Measurements from ENCODE around the gene CYP26C1. TPM values are rescaled to one million over a fixed set of nuclear protein-coding genes. Genes with fewer than 3 reads are reported as not detected.

Gene CYP26C1
- total RNA-seq, 1 experiment from 2014 or later = 0.45 TPM

DNA sequence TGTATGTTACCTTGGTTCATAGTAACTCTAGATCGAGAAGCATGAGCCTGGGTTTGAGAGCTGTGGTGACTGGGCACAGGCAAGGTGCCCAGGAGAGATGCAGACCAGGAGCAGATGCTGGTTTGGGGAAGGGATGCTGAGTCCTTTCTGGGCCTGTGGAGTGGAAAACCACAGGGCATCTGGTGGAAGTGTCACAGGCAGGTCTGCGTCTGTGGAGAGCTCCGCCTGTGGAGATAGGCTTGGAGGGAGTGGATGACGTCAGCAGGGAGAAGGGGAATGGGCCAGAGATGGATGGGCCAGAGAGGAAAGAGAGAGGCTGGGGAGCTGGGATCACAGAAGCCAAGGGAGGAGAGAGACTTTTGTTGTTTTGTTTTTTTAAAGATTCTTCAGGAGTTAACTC lies 27.9 kb downstream of the CYP26C1 start:
- no peaks in the 10 kb centered on the region for H3K27me3 Mint-ChIP-seq (ENCODE audit: unreplicated experiment)
- no peak for DNase-seq
- intact Hi-C loops (cut with micrococcal nuclease; ENCODE audit: unreplicated experiment) = no loop called here
- H3K4me1 Mint-ChIP-seq (ENCODE audit: low read depth, unreplicated experiment) = no peaks in the 10 kb centered on the region
- BruUV-seq (replicated peaks) = no TSS peak
- H3K9me3 Mint-ChIP-seq (ENCODE audit: low read depth, unreplicated experiment) = no peaks in the 10 kb centered on the region
- TF ChIP-seq, protein P1, sequence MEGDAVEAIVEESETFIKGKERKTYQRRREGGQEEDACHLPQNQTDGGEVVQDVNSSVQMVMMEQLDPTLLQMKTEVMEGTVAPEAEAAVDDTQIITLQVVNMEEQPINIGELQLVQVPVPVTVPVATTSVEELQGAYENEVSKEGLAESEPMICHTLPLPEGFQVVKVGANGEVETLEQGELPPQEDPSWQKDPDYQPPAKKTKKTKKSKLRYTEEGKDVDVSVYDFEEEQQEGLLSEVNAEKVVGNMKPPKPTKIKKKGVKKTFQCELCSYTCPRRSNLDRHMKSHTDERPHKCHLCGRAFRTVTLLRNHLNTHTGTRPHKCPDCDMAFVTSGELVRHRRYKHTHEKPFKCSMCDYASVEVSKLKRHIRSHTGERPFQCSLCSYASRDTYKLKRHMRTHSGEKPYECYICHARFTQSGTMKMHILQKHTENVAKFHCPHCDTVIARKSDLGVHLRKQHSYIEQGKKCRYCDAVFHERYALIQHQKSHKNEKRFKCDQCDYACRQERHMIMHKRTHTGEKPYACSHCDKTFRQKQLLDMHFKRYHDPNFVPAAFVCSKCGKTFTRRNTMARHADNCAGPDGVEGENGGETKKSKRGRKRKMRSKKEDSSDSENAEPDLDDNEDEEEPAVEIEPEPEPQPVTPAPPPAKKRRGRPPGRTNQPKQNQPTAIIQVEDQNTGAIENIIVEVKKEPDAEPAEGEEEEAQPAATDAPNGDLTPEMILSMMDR (IDR thresholded peaks at IDR 0.05; ENCODE audit: unreplicated experiment) = no peak
- no peak overlapping the region for H3K27ac Mint-ChIP-seq (ENCODE audit: unreplicated experiment)
- H3K4me3 Mint-ChIP-seq (ENCODE audit: low read depth, unreplicated experiment) = no peak overlapping the region
- H3K36me3 Mint-ChIP-seq (ENCODE audit: insufficient read depth, unreplicated experiment) = no peaks in the 10 kb centered on the region
- CTCF ChIA-PET = no interaction called here

DNA sequence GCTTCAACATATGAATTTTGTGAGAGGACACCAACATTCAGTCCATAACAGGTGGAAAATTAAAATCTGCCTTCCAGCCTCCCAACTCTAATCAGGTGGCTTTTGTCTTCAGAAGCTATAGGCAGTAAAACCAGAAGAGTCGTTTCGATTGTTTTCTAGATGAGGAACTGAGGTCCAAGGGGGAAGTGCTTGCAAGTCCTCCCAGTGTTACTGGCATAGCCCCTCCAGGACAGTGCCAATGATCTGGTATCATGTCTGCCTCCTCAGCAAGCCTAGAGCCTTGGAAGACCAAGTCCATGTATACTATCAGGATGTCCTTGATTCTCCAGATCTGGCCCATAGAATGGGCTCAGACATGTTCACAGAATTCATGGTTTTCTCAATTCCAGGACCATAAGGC lies 30.0 kb downstream of the CYP26C1 start:
- intact Hi-C loops (cut with micrococcal nuclease; ENCODE audit: unreplicated experiment) = no loop called here
- CTCF ChIA-PET = interaction anchor here (0.6 kb wide), 1 partner anchor 642 kb away, joined by 3 read pairs; no protein-coding TSS in a partner anchor
- no peak for DNase-seq
- H3K27ac Mint-ChIP-seq (ENCODE audit: unreplicated experiment) = no peak overlapping the region
- no TSS peak for BruUV-seq (replicated peaks)
- no peaks in the 10 kb centered on the region for H3K27me3 Mint-ChIP-seq (ENCODE audit: unreplicated experiment)
- TF ChIP-seq, protein P1 (IDR thresholded peaks at IDR 0.05; ENCODE audit: unreplicated experiment) = no peak
- H3K4me1 Mint-ChIP-seq (ENCODE audit: low read depth, unreplicated experiment) = no peaks in the 10 kb centered on the region
- no peaks in the 10 kb centered on the region for H3K9me3 Mint-ChIP-seq (ENCODE audit: low read depth, unreplicated experiment)
- H3K36me3 Mint-ChIP-seq (ENCODE audit: insufficient read depth, unreplicated experiment) = no peaks in the 10 kb centered on the region
- H3K4me3 Mint-ChIP-seq (ENCODE audit: low read depth, unreplicated experiment) = no peak overlapping the region

DNA sequence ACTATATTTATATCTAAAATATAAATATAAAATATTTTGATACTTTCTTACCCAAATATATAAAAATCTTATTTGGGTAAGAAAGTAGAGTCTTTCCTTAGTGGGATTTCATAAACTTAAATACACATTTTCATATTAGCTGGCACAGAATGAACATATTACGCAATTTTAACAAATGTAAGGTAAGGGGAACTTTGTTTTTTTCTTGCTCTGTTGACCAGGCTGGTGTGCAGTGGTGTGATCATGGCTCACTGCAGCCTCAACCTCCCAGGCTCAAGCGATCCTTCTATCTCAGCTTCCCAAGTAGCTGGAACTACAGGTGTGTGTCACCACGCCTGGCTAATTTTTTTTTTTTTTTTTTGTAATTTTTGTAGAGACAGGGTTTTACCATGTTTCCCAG lies 31.4 kb downstream of the CYP26C1 start:
- CTCF ChIA-PET = interaction anchor here (0.7 kb wide), 1 partner anchor 28 kb away, joined by 3 read pairs; no protein-coding TSS in a partner anchor

DNA sequence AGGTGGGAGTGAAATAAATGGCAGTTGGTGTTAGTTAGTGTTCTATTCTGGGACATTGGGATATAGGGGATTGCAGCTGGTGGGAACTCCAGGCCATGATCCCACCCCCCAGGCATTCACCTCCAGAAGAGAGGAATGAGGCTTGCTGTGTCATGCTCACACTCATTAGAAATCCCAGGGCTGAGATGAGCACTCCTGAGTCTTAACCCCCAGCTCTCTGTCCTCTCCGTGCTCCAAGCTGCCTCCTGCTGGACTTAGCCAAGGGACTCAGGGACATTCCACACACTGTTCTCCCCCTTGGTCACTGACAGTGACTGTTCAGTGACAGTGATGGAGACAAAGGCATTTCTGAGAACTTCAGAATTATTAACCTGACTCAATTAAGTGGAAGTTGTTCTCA lies 34.6 kb downstream of the CYP26C1 start:
- Mint-ChIP-seq H3K27me3 (ENCODE audit: unreplicated experiment) (no peaks in the 10 kb centered on the region), H3K36me3 (ENCODE audit: insufficient read depth, unreplicated experiment) (no peaks in the 10 kb centered on the region), H3K9me3 (ENCODE audit: low read depth, unreplicated experiment) (no peaks in the 10 kb centered on the region), H3K4me3 (ENCODE audit: low read depth, unreplicated experiment) (no peak overlapping the region), H3K4me1 (ENCODE audit: low read depth, unreplicated experiment) (no peaks in the 10 kb centered on the region), H3K27ac (ENCODE audit: unreplicated experiment) (no peak overlapping the region)
- intact Hi-C loops (cut with micrococcal nuclease; ENCODE audit: unreplicated experiment) = no loop called here
- TF ChIP-seq, protein P1 (IDR thresholded peaks at IDR 0.05; ENCODE audit: unreplicated experiment) = no peak
- no peak for DNase-seq
- CTCF ChIA-PET = interaction anchor here (0.6 kb wide), 2 partner anchors 46 to 88 kb away, joined by 3 to 4 read pairs; no protein-coding TSS in a partner anchor
- BruUV-seq (replicated peaks) = no TSS peak

More for the DNA sequence above, 31.4 kb downstream of the CYP26C1 start:
- no peaks in the 10 kb centered on the region for H3K27me3 Mint-ChIP-seq (ENCODE audit: unreplicated experiment)
- H3K36me3 Mint-ChIP-seq (ENCODE audit: insufficient read depth, unreplicated experiment) = no peaks in the 10 kb centered on the region
- no peaks in the 10 kb centered on the region for H3K9me3 Mint-ChIP-seq (ENCODE audit: low read depth, unreplicated experiment)
- H3K27ac Mint-ChIP-seq (ENCODE audit: unreplicated experiment) = no peak overlapping the region
- no peak for DNase-seq
- no peak overlapping the region for H3K4me3 Mint-ChIP-seq (ENCODE audit: low read depth, unreplicated experiment)
- no TSS peak for BruUV-seq (replicated peaks)
- intact Hi-C loops (cut with micrococcal nuclease; ENCODE audit: unreplicated experiment) = no loop called here
- TF ChIP-seq, protein P1 (IDR thresholded peaks at IDR 0.05; ENCODE audit: unreplicated experiment) = no peak
- H3K4me1 Mint-ChIP-seq (ENCODE audit: low read depth, unreplicated experiment) = no peaks in the 10 kb centered on the region
